GM23338 (cell line): ENCODE data around the gene PKD2. TPM values are rescaled to one million over a fixed set of nuclear protein-coding genes. Genes with fewer than 3 reads are reported as not detected.

Experiments
- ATAC-seq: fragments of 200-7000 bp; cut with Tn5 transposase; 3 replicates; pipeline ENCODE4 v1.9.1; 2020
- DNase-seq: peaks from one replicate; pipeline ENCODE4 v3.0.0-alpha.2; 2015; ENCODE audit warnings: low spot score
- H2AFZ ChIP-seq: fragments of 200-600 bp; sonication (generic); 2 replicates; pipeline ENCODE4 v1.8.0; 2016; ENCODE audit warnings: antibody characterized with exemption, mild to moderate bottlenecking, moderate library complexity
- H3F3A ChIP-seq: fragments of 200-600 bp; sonication (generic); replicated peaks from 2 replicates; pipeline ENCODE4 v1.8.0; 2017; ENCODE audit warnings: antibody characterized with exemption, mixed run types, low read depth
- H3K27ac ChIP-seq: fragments of 200-600 bp; sonication (generic); 2 replicates; pipeline ENCODE4 v1.6.1; 2016; ENCODE audit warnings: low read depth
- H3K27me3 ChIP-seq: fragments of 200-600 bp; sonication (generic); 2 replicates; pipeline ENCODE4 v1.8.0; 2016; ENCODE audit warnings: mild to moderate bottlenecking, mixed run types, moderate library complexity; ENCODE audit not compliant: insufficient read depth
- H3K36me3 ChIP-seq: fragments of 200-600 bp; sonication (generic); 2 replicates; pipeline ENCODE4 v1.8.0; 2016; ENCODE audit warnings: mild to moderate bottlenecking; ENCODE audit not compliant: insufficient read depth
- H3K4me1 ChIP-seq: fragments of 200-600 bp; sonication (generic); 2 replicates; pipeline ENCODE4 v1.8.0; 2016; ENCODE audit warnings: mild to moderate bottlenecking, moderate library complexity; ENCODE audit not compliant: insufficient read depth
- H3K4me2 ChIP-seq: fragments of 200-600 bp; sonication (generic); 2 replicates; pipeline ENCODE4 v1.7.1; 2017; ENCODE audit warnings: mixed run types
- H3K4me3 ChIP-seq: fragments of 200-600 bp; sonication (generic); 2 replicates; pipeline ENCODE4 v1.6.1; 2016; ENCODE audit warnings: mixed run types
- H3K79me2 ChIP-seq: fragments of 200-600 bp; sonication (generic); replicated peaks from 2 replicates; pipeline ENCODE4 v1.8.0; 2017; ENCODE audit warnings: mild to moderate bottlenecking; ENCODE audit not compliant: insufficient read depth
- H3K9me2 ChIP-seq: fragments of 200-600 bp; sonication (generic); 2 replicates; pipeline ENCODE4 v1.8.0; 2017; ENCODE audit not compliant: insufficient read depth
- H4K20me1 ChIP-seq: fragments of 200-600 bp; sonication (generic); replicated peaks from 2 replicates; pipeline ENCODE4 v1.8.0; 2017; ENCODE audit warnings: mild to moderate bottlenecking; ENCODE audit not compliant: insufficient read depth
- H3K27ac Mint-ChIP-seq: 2 replicates; pipeline ENCODE4 v1.8.0; 2020; ENCODE audit warnings: inconsistent platforms, mild to moderate bottlenecking, moderate library complexity, mixed read lengths
- H3K27me3 Mint-ChIP-seq: 3 replicates; pipeline ENCODE4 v1.8.0; 2022; ENCODE audit warnings: low read depth, mild to moderate bottlenecking, moderate library complexity, mixed read lengths, inconsistent platforms; ENCODE audit not compliant: insufficient read depth, poor library complexity
- H3K36me3 Mint-ChIP-seq: 3 replicates; pipeline ENCODE4 v1.8.0; 2021; ENCODE audit warnings: low read depth, mild to moderate bottlenecking, inconsistent platforms, moderate library complexity, mixed read lengths
- H3K4me1 Mint-ChIP-seq: 3 replicates; pipeline ENCODE4 v1.8.0; 2020; ENCODE audit warnings: mild to moderate bottlenecking, inconsistent platforms, mixed read lengths
- H3K4me3 Mint-ChIP-seq: 3 replicates; pipeline ENCODE4 v1.8.0; 2021; ENCODE audit warnings: moderate library complexity, mild to moderate bottlenecking, inconsistent platforms, mixed read lengths
- H3K9me3 Mint-ChIP-seq: 3 replicates; pipeline ENCODE4 v1.8.0; 2020; ENCODE audit warnings: moderate library complexity, mild to moderate bottlenecking, inconsistent platforms, mixed read lengths
- CREB1 ChIP-seq: fragments of 250-450 bp; sonication (Bioruptor Pico); IDR thresholded peaks from 2 replicates; pipeline ENCODE4 v1.5.0; 2020; ENCODE audit warnings: low read depth, mild to moderate bottlenecking, moderate library complexity
- EZH2 ChIP-seq: fragments of 200-600 bp; sonication (generic); IDR thresholded peaks from one replicate; pipeline ENCODE4 v1.8.0; 2017; ENCODE audit warnings: antibody characterized with exemption, mild to moderate bottlenecking, low read depth; ENCODE audit not compliant: unreplicated experiment
- JUNB ChIP-seq: IDR thresholded peaks from one replicate; pipeline ENCODE4 v1.6.1; 2016; ENCODE audit warnings: antibody characterized with exemption; ENCODE audit not compliant: unreplicated experiment
- NANOG ChIP-seq: IDR thresholded peaks from 2 replicates; pipeline ENCODE4 v1.6.1; 2016; ENCODE audit warnings: antibody characterized with exemption, borderline replicate concordance
- STAT1 ChIP-seq: IDR thresholded peaks from one replicate; pipeline ENCODE4 v1.6.1; 2016; ENCODE audit warnings: antibody characterized with exemption; ENCODE audit not compliant: unreplicated experiment
- ZNF114 ChIP-seq: fragments of 250-450 bp; sonication (Bioruptor Pico); IDR thresholded peaks from 2 replicates; pipeline ENCODE4 v1.5.0; 2020; ENCODE audit warnings: mild to moderate bottlenecking, moderate library complexity
- ZNF331 ChIP-seq: fragments of 250-450 bp; sonication (Bioruptor Pico); IDR thresholded peaks from 2 replicates; pipeline ENCODE4 v1.5.0; 2020; ENCODE audit warnings: low read depth, mild to moderate bottlenecking, moderate library complexity
- polyA plus RNA-seq: library from polyadenylated mRNA; unstranded; fragments of >200 nt; fragmentation: Nextera tagmentation; extraction: Ambion mirVana; gene quantifications from 2 replicates; pipeline ENCODE4 v1.2.1, GENCODE V29; 2016
- total RNA-seq: library from RNA; depleted of rRNA; stranded (reverse); fragments of >200 nt; shearing (Covaris generic); gene quantifications from 2 replicates; pipeline ENCODE4 v1.2.3, GENCODE V29; 2014
- TF ChIP-seq, protein P1 (sequence below): IDR thresholded peaks from 2 replicates; pipeline ENCODE4 v1.6.1; 2016; ENCODE audit warnings: antibody characterized with exemption
- TF ChIP-seq, protein P2 (sequence below), 2 experiments: fragments of 200-600 bp in 1 of 2; sonication (generic) in 1 of 2; conservative IDR thresholded peaks; 2 replicates each; pipeline versions ENCODE4 v1.5.1 to v1.6.1; 2016 to 2017; ENCODE audit warnings: antibody characterized with exemption in 2 of 2, low read depth in 2 of 2, mild to moderate bottlenecking in 2 of 2, moderate library complexity in 1 of 2
- TF ChIP-seq, protein P3 (sequence below): IDR thresholded peaks from one replicate; pipeline ENCODE4 v1.6.1; 2018; ENCODE audit warnings: antibody characterized with exemption; ENCODE audit not compliant: unreplicated experiment

Gene PKD2
- total and polyA plus RNA-seq, 2 experiments from 2014 or later, result 17.9 to 45.3 TPM

DNA sequence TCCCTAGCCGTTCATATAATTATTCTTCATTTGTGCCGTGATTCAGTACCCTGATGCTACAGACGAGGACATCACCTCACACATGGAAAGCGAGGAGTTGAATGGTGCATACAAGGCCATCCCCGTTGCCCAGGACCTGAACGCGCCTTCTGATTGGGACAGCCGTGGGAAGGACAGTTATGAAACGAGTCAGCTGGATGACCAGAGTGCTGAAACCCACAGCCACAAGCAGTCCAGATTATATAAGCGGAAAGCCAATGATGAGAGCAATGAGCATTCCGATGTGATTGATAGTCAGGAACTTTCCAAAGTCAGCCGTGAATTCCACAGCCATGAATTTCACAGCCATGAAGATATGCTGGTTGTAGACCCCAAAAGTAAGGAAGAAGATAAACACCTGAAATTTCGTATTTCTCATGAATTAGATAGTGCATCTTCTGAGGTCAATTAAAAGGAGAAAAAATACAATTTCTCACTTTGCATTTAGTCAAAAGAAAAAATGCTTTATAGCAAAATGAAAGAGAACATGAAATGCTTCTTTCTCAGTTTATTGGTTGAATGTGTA lies 24.9 kb upstream of the PKD2 start:
- no peak for TF ChIP-seq ZNF114 (CRISPR knock-in tag)

DNA sequence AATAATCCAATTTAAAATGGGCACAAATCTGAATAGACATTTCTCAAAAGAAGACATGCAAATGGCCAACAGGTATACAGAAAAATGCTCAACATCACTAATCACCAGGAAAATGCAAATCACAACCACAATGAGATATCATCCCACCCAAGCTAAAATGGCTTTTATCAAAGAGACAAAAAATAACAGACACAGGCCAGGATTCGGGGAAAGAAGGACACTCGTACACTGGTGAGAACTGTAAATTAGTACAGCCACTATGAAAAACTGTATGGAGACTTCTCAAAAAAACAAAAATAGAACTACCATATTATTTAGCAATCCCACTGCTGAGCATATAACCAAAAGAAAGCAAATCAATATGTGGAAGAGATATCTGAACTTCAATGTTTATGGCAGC lies 23.4 kb upstream of the PKD2 start:
- H2AFZ ChIP-seq, result no peak overlapping the region
- H3K27me3 Mint-ChIP-seq, result peaks cover 2% of the 10 kb centered on the region
- DNase-seq (no peak), ATAC-seq (no peak)
- 0 out of 3 replicates have a peak, but pooled peaks cover 4% of the 10 kb centered on the region for H3K36me3 Mint-ChIP-seq
- H3K4me1 Mint-ChIP-seq, result peaks cover 5% of the 10 kb centered on the region; the same call in 2 of the 3 replicates
- H4K20me1 ChIP-seq, result no peaks in the 10 kb centered on the region
- H3K4me1 ChIP-seq, result no peaks in the 10 kb centered on the region
- H3F3A ChIP-seq, result no peaks in the 10 kb centered on the region
- no peaks in the 10 kb centered on the region for H3K79me2 ChIP-seq
- H3K9me3 Mint-ChIP-seq, result no peaks in the 10 kb centered on the region
- no peak overlapping the region for H3K4me2 ChIP-seq
- no peak overlapping the region for H3K4me3 Mint-ChIP-seq
- no peak overlapping the region for H3K4me3 ChIP-seq
- H3K27ac Mint-ChIP-seq, result no peak overlapping the region
- no peak overlapping the region for H3K27ac ChIP-seq
- H3K9me2 ChIP-seq, result no peaks in the 10 kb centered on the region
- no peaks in the 10 kb centered on the region for H3K27me3 ChIP-seq
- H3K36me3 ChIP-seq, result no peaks in the 10 kb centered on the region
- TF ChIP-seq, protein P1, sequence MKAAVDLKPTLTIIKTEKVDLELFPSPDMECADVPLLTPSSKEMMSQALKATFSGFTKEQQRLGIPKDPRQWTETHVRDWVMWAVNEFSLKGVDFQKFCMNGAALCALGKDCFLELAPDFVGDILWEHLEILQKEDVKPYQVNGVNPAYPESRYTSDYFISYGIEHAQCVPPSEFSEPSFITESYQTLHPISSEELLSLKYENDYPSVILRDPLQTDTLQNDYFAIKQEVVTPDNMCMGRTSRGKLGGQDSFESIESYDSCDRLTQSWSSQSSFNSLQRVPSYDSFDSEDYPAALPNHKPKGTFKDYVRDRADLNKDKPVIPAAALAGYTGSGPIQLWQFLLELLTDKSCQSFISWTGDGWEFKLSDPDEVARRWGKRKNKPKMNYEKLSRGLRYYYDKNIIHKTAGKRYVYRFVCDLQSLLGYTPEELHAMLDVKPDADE, result no peak
- TF ChIP-seq, protein P2, sequence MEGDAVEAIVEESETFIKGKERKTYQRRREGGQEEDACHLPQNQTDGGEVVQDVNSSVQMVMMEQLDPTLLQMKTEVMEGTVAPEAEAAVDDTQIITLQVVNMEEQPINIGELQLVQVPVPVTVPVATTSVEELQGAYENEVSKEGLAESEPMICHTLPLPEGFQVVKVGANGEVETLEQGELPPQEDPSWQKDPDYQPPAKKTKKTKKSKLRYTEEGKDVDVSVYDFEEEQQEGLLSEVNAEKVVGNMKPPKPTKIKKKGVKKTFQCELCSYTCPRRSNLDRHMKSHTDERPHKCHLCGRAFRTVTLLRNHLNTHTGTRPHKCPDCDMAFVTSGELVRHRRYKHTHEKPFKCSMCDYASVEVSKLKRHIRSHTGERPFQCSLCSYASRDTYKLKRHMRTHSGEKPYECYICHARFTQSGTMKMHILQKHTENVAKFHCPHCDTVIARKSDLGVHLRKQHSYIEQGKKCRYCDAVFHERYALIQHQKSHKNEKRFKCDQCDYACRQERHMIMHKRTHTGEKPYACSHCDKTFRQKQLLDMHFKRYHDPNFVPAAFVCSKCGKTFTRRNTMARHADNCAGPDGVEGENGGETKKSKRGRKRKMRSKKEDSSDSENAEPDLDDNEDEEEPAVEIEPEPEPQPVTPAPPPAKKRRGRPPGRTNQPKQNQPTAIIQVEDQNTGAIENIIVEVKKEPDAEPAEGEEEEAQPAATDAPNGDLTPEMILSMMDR (conservative IDR thresholded peaks at IDR 0.05; ENCODE audit: low read depth in 2 of 2), result no peak
- TF ChIP-seq, protein P3, sequence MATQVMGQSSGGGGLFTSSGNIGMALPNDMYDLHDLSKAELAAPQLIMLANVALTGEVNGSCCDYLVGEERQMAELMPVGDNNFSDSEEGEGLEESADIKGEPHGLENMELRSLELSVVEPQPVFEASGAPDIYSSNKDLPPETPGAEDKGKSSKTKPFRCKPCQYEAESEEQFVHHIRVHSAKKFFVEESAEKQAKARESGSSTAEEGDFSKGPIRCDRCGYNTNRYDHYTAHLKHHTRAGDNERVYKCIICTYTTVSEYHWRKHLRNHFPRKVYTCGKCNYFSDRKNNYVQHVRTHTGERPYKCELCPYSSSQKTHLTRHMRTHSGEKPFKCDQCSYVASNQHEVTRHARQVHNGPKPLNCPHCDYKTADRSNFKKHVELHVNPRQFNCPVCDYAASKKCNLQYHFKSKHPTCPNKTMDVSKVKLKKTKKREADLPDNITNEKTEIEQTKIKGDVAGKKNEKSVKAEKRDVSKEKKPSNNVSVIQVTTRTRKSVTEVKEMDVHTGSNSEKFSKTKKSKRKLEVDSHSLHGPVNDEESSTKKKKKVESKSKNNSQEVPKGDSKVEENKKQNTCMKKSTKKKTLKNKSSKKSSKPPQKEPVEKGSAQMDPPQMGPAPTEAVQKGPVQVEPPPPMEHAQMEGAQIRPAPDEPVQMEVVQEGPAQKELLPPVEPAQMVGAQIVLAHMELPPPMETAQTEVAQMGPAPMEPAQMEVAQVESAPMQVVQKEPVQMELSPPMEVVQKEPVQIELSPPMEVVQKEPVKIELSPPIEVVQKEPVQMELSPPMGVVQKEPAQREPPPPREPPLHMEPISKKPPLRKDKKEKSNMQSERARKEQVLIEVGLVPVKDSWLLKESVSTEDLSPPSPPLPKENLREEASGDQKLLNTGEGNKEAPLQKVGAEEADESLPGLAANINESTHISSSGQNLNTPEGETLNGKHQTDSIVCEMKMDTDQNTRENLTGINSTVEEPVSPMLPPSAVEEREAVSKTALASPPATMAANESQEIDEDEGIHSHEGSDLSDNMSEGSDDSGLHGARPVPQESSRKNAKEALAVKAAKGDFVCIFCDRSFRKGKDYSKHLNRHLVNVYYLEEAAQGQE, result no peak
- no peak for TF ChIP-seq ZNF114 (CRISPR knock-in tag)
- no peak for TF ChIP-seq STAT1
- TF ChIP-seq CREB1 (CRISPR knock-in tag), result no peak
- no peak for TF ChIP-seq JUNB
- TF ChIP-seq NANOG, result no peak
- no peak for TF ChIP-seq EZH2
- TF ChIP-seq ZNF331 (CRISPR knock-in tag), result no peak

More for the DNA sequence above, 24.9 kb upstream of the PKD2 start:
- Histone ChIP-seq H3K9me2 (no peaks in the 10 kb centered on the region), H2AFZ (no peak overlapping the region), H3K4me2 (no peak overlapping the region), H3F3A (no peaks in the 10 kb centered on the region), H3K79me2 (no peaks in the 10 kb centered on the region), H3K27ac (no peak overlapping the region), H4K20me1 (no peaks in the 10 kb centered on the region), H3K27me3 (no peaks in the 10 kb centered on the region), H3K36me3 (no peaks in the 10 kb centered on the region), H3K4me3 (no peak overlapping the region), H3K4me1 (no peaks in the 10 kb centered on the region)
- H3K27ac Mint-ChIP-seq, result no peak overlapping the region
- ATAC-seq (no peak), DNase-seq (no peak)
- H3K4me3 Mint-ChIP-seq, result no peak overlapping the region
- H3K4me1 Mint-ChIP-seq, result peaks cover 8% of the 10 kb centered on the region; the same call in 2 of the 3 replicates
- H3K9me3 Mint-ChIP-seq, result no peaks in the 10 kb centered on the region
- H3K27me3 Mint-ChIP-seq, result peaks cover 2% of the 10 kb centered on the region
- 0 out of 3 replicates have a peak, but pooled peaks cover 4% of the 10 kb centered on the region for H3K36me3 Mint-ChIP-seq
